ENCODE measurements around the gene PARD3.

The PARD3 gene

DNA sequence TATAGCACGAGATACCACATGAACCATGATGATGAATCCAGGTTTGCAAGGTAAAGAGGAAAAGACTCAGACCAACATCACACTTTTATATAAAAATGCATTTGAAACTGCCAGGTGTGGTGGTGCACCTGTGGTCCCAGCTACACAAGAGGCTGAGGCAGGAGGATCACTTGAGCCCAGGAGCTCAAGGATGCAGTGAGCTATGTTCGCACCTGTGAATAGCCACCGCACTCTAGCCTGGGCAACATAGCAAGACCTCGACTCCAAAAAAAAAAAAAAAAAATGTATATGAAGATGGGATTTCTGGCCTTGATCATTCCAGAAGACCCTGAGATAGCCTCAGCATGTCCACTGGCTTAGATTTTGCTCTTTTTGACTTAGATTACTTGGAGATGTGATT lies 161.6 kb downstream of the PARD3 start:
- DNase-seq (ENCODE audit: extremely low spot score): no peak
- CTCF ChIA-PET: interaction anchor here (2.1 to 7.6 kb wide), 2 partner anchors 14 to 17 kb away, joined by 7 to 45 read pairs; no protein-coding TSS in a partner anchor
- POLR2A ChIA-PET: interaction anchor here (0.7 kb wide), 1 partner anchor 421 kb away, joined by 5 read pairs; no protein-coding TSS in a partner anchor
- TF ChIP-seq, protein P1, sequence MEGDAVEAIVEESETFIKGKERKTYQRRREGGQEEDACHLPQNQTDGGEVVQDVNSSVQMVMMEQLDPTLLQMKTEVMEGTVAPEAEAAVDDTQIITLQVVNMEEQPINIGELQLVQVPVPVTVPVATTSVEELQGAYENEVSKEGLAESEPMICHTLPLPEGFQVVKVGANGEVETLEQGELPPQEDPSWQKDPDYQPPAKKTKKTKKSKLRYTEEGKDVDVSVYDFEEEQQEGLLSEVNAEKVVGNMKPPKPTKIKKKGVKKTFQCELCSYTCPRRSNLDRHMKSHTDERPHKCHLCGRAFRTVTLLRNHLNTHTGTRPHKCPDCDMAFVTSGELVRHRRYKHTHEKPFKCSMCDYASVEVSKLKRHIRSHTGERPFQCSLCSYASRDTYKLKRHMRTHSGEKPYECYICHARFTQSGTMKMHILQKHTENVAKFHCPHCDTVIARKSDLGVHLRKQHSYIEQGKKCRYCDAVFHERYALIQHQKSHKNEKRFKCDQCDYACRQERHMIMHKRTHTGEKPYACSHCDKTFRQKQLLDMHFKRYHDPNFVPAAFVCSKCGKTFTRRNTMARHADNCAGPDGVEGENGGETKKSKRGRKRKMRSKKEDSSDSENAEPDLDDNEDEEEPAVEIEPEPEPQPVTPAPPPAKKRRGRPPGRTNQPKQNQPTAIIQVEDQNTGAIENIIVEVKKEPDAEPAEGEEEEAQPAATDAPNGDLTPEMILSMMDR (IDR thresholded peaks at IDR 0.05; ENCODE audit: control extremely low read depth, extremely low read depth, low read depth, missing control alignments): no peak

DNA sequence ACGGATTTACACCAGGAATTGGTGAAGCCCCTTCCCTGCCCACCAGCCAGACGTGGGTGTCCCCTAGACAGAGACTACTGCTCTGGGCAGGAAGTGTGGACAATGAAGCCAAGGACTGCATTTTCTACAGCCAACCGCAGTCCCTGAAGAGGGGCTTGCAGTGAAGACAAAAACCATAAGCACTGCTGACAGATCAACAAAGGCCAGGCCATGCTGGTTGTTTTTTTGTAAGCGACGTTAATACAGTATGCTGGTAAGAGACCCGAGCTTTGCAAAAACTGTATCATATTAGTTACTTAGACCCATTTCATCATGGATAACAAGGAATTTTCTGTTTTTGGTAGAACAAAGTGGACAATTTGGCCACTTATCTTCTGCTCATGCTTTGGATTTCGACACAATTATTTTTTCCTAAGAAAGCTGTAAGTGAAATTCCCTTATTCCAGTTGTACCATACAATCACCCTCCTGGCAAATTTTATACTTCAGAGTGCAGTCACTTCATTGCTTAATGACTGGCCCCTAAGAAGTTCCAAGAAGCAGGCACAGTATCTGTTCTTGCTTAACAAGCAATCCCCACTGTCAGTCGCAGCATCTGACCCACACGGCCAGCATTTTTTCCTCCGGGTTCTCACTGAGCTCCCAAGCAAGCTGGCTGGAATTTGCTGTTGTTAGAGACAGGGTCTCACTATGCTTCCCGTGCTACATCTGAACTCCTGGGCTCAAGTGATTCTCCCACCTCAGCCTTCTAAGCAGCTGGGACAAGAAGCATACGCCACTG lies 163.5 kb downstream of the PARD3 start:
- ChIA-PET POLR2A (no interaction called here), CTCF (interaction anchor here (7.6 kb wide), 1 partner anchor 12 kb away, joined by 45 read pairs; no protein-coding TSS in a partner anchor)
- DNase-seq (ENCODE audit: extremely low spot score): no peak
- TF ChIP-seq, protein P1 (IDR thresholded peaks at IDR 0.05; ENCODE audit: control extremely low read depth, extremely low read depth, low read depth, missing control alignments): no peak

DNA sequence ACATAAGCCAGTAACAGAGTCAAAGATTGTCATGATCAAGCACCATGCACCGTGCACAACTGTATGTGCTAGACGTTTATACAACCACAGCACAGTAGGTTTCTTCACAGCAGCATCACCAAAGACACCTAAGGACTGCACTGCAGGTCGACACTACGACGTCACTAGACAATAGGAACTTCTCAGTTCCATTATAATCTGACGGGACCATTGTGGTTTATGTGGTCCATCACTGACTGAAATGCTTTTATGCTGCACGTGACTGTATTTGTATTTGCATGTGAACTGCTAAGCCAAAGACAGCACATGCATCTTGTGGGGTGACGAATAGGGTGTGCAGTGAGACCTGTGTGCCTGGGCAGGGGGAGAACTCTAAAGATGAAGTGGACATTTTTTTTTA lies 164.9 kb downstream of the PARD3 start:
- no peak for DNase-seq (ENCODE audit: extremely low spot score)
- POLR2A ChIA-PET: no interaction called here
- TF ChIP-seq, protein P1 (IDR thresholded peaks at IDR 0.05; ENCODE audit: control extremely low read depth, extremely low read depth, low read depth, missing control alignments): no peak
- CTCF ChIA-PET: interaction anchor here (5.1 kb wide), 1 partner anchor 12 kb away, joined by 55 read pairs; no protein-coding TSS in a partner anchor

DNA sequence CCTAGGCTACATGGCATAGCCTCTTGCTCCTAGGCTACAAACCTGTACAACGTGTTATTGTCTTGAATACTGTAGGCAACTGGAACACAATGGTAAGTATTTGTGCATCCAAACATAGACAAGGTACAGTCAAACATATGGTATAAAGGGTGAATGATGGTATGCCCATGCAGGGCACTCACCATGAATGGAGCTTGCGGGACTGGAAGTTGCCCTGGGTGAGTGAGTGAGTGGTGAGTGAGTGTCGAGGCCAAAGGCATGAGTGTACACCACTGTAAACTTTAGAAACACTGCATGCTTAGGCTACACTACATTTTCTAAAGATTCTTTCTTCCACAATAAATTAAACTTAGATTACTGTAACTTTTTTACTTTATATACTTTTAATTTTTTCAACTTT lies 165.7 kb downstream of the PARD3 start:
- ChIA-PET CTCF (interaction anchor here (5.1 kb wide), 1 partner anchor 11 kb away, joined by 55 read pairs; no protein-coding TSS in a partner anchor), POLR2A (no interaction called here)
- TF ChIP-seq, protein P1 (IDR thresholded peaks at IDR 0.05; ENCODE audit: control extremely low read depth, extremely low read depth, low read depth, missing control alignments): no peak
- DNase-seq (ENCODE audit: extremely low spot score): no peak

DNA sequence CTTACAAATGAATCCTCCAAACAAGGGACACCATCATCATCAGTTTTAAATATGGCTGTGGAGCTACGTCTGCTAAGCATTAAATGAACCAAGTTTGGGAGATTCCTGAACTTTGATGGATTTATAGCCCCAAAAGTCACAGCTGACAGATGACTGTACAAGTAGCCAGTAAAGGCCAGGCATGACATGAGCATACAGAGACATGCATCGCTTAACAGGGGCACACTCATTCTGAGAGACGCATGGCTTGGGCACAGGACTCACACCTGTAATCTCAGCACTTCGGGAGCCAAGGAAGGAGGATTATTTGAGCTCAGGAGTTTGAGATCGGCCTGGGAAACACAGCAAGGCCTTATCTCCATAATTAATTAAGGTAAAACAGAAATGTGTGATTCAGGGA lies 166.2 kb downstream of the PARD3 start:
- ChIA-PET CTCF (interaction anchor here (5.1 kb wide), 1 partner anchor 11 kb away, joined by 55 read pairs; no protein-coding TSS in a partner anchor), POLR2A (no interaction called here)
- TF ChIP-seq, protein P1 (IDR thresholded peaks at IDR 0.05; ENCODE audit: control extremely low read depth, extremely low read depth, low read depth, missing control alignments): no peak
- DNase-seq (ENCODE audit: extremely low spot score): no peak

DNA sequence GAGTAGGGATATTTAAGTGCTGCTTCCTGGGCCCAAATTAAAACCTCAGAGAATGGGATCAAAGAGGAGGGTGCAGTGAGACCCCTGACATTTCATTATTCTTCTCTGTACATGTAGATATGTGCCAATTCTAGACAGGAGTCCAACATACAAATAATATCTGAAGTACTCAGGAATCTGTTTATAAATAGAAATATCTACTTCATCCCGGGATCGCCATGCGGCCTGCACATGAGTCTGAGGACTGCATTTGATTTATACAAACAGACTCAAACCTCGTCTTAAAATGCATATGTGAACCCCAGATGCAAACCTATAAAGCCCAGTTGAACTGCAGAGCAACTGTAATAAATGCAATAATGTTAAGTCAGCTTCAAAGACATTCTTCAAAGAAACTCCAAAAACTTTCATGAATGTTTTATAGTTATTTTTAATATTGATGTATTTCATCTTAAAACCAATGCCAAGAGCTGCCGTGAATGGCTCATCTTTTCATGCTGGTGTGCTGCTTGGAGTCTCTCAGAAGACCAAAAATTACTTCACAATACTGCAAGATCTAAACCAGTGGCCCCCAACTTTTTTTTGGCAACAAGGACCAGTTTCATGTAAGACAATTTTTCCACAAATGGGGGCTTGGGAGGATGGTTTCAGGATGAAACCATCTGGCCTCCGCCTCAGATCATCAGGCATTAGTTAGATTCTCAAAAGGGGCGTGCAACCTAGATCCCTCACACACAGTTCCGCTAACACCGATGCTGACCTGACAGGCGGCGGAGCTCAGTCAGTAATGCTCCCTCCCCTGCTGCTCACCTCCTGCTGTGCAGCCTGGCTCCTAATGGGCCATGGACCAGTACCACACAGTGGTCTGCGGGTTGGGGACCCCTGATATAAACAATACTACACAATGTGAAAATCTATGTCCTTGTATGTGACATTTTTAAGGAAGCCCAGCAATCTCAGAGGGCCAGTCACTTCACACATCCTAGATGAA lies 166.9 kb downstream of the PARD3 start:
- TF ChIP-seq, protein P1 (IDR thresholded peaks at IDR 0.05; ENCODE audit: control extremely low read depth, extremely low read depth, low read depth, missing control alignments): no peak
- POLR2A ChIA-PET: no interaction called here
- DNase-seq (ENCODE audit: extremely low spot score): no peak
- CTCF ChIA-PET: interaction anchor here (0.8 to 5.1 kb wide), 3 partner anchors 7 to 347 kb away, joined by 3 to 55 read pairs (median 22); no protein-coding TSS in a partner anchor

Measured in GM10248 (cell line).